Measurements from ENCODE around the gene CNDP2. TPM values are rescaled to one million over a fixed set of nuclear protein-coding genes. Genes with fewer than 3 reads are reported as not detected.

The CNDP2 gene
- total RNA-seq, 1 donor, result 38.4 TPM

DNA sequence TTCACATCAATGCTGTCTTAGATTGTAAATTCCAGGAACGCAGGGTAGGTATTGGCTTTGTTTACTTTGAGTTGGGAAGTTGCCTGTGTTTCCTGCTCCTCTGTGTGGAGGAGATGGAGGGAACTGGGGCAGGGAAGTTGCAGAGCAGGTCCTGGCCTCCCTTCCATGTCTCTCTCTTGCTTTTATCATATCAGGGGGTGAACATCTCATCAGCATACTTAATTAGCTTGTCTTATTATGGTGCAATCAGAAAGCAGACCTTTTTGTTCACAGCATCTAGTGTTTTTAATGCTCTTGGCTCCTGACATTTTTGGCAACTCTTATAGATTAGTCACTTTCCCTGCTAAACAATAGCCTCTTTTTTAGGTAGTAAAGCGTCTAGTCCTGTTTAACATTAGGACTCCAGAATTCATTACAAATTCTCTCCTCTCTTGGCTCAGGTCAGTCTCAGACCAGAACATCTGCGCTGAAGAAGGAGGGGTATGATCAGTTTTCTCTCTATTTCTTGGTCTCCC is 27.6 kb upstream of the CNDP2 start:
- H3K4me3 ChIP-seq (ENCODE audit: low read depth, low read length), result no peak overlapping the region
- DNase-seq (ENCODE audit: low read depth), result no peak
- TF ChIP-seq, protein P1, sequence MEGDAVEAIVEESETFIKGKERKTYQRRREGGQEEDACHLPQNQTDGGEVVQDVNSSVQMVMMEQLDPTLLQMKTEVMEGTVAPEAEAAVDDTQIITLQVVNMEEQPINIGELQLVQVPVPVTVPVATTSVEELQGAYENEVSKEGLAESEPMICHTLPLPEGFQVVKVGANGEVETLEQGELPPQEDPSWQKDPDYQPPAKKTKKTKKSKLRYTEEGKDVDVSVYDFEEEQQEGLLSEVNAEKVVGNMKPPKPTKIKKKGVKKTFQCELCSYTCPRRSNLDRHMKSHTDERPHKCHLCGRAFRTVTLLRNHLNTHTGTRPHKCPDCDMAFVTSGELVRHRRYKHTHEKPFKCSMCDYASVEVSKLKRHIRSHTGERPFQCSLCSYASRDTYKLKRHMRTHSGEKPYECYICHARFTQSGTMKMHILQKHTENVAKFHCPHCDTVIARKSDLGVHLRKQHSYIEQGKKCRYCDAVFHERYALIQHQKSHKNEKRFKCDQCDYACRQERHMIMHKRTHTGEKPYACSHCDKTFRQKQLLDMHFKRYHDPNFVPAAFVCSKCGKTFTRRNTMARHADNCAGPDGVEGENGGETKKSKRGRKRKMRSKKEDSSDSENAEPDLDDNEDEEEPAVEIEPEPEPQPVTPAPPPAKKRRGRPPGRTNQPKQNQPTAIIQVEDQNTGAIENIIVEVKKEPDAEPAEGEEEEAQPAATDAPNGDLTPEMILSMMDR (IDR thresholded peaks at IDR 0.05; ENCODE audit: insufficient read depth, low read depth, low read length), result no peak

DNA sequence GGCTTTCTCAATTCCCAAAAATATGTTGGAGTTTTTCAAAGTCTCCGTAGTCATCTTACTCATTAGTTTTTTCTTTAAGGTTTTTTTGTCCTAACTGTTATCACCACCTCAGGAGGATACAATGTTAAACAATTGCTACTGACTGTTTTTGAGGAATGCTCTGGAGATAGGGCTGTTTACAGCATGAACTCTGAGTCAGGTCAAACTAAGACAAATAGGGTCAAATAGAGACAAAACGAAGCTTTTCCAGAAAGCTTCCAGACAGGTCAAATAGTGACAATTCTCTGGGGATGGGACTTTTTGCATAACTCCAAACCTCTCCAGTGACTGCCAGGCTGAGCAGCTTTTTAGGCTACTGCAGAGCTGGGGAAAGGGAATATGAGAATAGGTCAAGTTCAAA is 23.9 kb upstream of the CNDP2 start:
- no peak for DNase-seq (ENCODE audit: low read depth)
- TF ChIP-seq, protein P1 (IDR thresholded peaks at IDR 0.05; ENCODE audit: insufficient read depth, low read depth, low read length), result no peak
- no peak overlapping the region for H3K4me3 ChIP-seq (ENCODE audit: low read depth, low read length)

DNA sequence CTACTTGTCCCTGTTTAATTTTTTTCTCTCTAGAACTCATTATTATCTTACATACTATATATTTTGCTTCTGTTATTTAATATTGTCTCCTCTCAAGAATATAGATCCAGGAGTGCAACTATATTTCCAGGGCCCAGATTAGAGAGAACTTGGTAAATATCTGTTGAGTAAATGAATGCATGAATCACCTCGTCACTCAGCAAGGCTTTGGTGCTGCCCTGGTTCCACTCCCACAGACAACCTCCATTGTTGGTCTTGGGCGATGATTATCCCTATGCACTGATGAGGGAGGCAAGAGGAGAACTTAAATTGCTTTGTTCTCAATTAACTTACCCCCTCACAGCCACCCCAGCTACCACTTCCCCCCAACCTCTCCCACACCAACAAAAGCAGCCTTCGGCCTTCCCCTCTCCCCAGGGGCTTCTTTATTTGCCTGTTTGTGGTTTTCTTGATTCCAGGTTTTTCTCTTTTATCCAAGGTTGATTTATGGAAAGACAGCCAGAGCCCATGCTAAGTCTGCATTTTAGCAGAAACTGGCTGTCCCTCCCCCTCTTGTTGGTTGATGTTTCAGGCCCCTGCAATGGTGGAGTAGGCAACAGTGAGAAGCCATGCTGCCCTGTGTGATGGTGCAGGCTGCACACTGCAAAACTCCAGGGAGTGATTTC is 22.1 kb upstream of the CNDP2 start:
- TF ChIP-seq, protein P1 (IDR thresholded peaks at IDR 0.05; ENCODE audit: insufficient read depth, low read depth, low read length), result no peak
- H3K4me3 ChIP-seq (ENCODE audit: low read depth, low read length), result no peak overlapping the region
- DNase-seq (ENCODE audit: low read depth), result no peak

DNA sequence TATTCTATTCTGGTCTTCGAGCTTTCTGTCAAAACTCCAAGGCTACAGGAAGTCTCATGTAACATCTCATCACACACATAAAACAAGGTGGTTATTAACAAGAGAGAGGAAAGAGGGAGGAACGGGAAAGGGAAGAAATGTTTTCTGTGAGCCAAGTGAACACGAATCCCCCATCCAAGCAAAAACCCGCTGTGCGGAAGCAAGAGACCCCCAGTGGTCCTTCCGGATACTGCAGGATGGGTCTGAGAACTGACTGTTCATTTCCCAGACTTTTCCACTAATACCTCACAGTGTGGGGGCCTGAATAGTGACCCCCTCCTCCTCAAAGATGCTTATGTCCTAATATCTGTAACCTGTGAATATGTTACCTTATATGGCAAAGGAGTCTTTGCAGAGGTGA is 20.0 kb upstream of the CNDP2 start:
- TF ChIP-seq, protein P1 (IDR thresholded peaks at IDR 0.05; ENCODE audit: insufficient read depth, low read depth, low read length), result peak; percentile 76
- peak; percentile 15 for DNase-seq (ENCODE audit: low read depth)

GRCh38 chr18:74477771-74478170 is 18.4 kb upstream of the CNDP2 start:
- no peak overlapping the region for H3K4me3 ChIP-seq (ENCODE audit: low read depth, low read length)
- DNase-seq (ENCODE audit: low read depth), result no peak
- TF ChIP-seq, protein P1 (IDR thresholded peaks at IDR 0.05; ENCODE audit: insufficient read depth, low read depth, low read length), result no peak

More for the DNA sequence above, 20.0 kb upstream of the CNDP2 start:
- no peak overlapping the region for H3K4me3 ChIP-seq (ENCODE audit: low read depth, low read length)

GRCh38 chr18:74478316-74478715 is 17.8 kb upstream of the CNDP2 start:
- no peak for DNase-seq (ENCODE audit: low read depth)
- H3K4me3 ChIP-seq (ENCODE audit: low read depth, low read length), result no peak overlapping the region
- TF ChIP-seq, protein P1 (IDR thresholded peaks at IDR 0.05; ENCODE audit: insufficient read depth, low read depth, low read length), result no peak

DNA sequence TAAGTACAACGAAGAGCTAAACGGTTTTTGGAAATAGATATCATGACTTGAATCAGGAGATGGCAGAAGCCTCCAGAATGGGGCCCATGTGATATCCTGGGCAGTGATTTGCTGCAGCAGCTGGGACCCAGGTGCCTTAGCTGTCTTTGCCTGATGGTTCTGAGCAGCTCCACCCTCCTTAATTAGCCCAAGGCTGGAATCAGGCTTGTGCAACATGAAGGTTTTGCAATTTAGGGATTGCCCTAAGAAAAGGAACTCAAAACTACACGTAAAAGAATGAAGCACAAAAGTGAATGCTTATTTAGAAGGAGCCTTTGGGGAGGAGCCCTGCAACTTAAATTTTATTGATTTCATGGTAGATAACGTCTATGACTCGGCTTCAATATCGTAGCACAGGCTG is 17.3 kb upstream of the CNDP2 start:
- TF ChIP-seq, protein P1 (IDR thresholded peaks at IDR 0.05; ENCODE audit: insufficient read depth, low read depth, low read length), result no peak
- DNase-seq (ENCODE audit: low read depth), result peak; percentile 44
- no peak overlapping the region for H3K4me3 ChIP-seq (ENCODE audit: low read depth, low read length)
